Fibroblast of villous mesenchyme (primary cell): ENCODE measurements around the gene MORN5. TPM values are rescaled to one million over a fixed set of nuclear protein-coding genes. Genes with fewer than 3 reads are reported as not detected.
A peak's percentile ranks its signal among the peaks of the same experiment; 100 is the strongest.

Experiments used
- DNase-seq: peaks from one replicate; pipeline ENCODE4 v3.0.0-alpha.2; 2010; ENCODE audit warnings: low read depth
- H3K4me3 ChIP-seq: 2 replicates; pipeline ENCODE4 v1.5.1; 2011; ENCODE audit warnings: low read depth, mild to moderate bottlenecking, low read length
- CTCF ChIP-seq: IDR thresholded peaks from 2 replicates; pipeline ENCODE4 v1.5.1; 2012; ENCODE audit warnings: low read depth, mild to moderate bottlenecking, low read length; ENCODE audit not compliant: insufficient read depth
- total RNA-seq: library from RNA; depleted of rRNA; stranded (reverse); fragments of >200 nt; gene quantifications from 2 replicates; pipeline ENCODE4 v1.2.3, GENCODE V29; 2012

The MORN5 gene
- total RNA-seq, 1 donor: not detected

- H3K4me3 ChIP-seq: no peak overlapping the region
- TF ChIP-seq CTCF: no peak
- no peak for DNase-seq
These were observed 38.3 kb upstream of the MORN5 start for GRCh38 chr9:122121391-122121790.

GRCh38 chr9:122121931-122122330, 37.8 kb upstream of the MORN5 start:
- H3K4me3 ChIP-seq: no peak overlapping the region
- no peak for DNase-seq
- TF ChIP-seq CTCF: no peak

GRCh38 chr9:122122468-122122867, 37.2 kb upstream of the MORN5 start:
- no peak for TF ChIP-seq CTCF
- no peak for DNase-seq
- H3K4me3 ChIP-seq: no peak overlapping the region

GRCh38 chr9:122122903-122123632, 36.6 kb upstream of the MORN5 start:
- H3K4me3 ChIP-seq: no peak overlapping the region
- TF ChIP-seq CTCF: peak; percentile 99
- DNase-seq: peak; percentile 68

GRCh38 chr9:122124048-122124447, 35.7 kb upstream of the MORN5 start:
- no peak for DNase-seq
- no peak overlapping the region for H3K4me3 ChIP-seq
- no peak for TF ChIP-seq CTCF

GRCh38 chr9:122124528-122124927, 35.2 kb upstream of the MORN5 start:
- no peak for TF ChIP-seq CTCF
- DNase-seq: no peak

GRCh38 chr9:122125158-122125508, 34.6 kb upstream of the MORN5 start:
- peak; percentile 71 for DNase-seq
- peak; percentile 93 for TF ChIP-seq CTCF
- H3K4me3 ChIP-seq: no peak overlapping the region

More at GRCh38 chr9:122124528-122124927, 35.2 kb upstream of the MORN5 start:
- H3K4me3 ChIP-seq: no peak overlapping the region
